ENCODE measurements around the gene USP11.

- TF ChIP-seq PRDM6 (tag by site-specific recombination; IDR thresholded peaks at IDR 0.05) = no peak
- no peak for TF ChIP-seq ZNF174 (tag by site-specific recombination; IDR thresholded peaks at IDR 0.05)
- TF ChIP-seq MYNN (tag by site-specific recombination; IDR thresholded peaks at IDR 0.05; ENCODE audit: borderline replicate concordance) = no peak
- TF ChIP-seq TCF7L2 (IDR thresholded peaks at IDR 0.05; ENCODE audit: borderline replicate concordance, low read depth, low read length) = no peak
- TF ChIP-seq ZNF274 (IDR thresholded peaks at IDR 0.05; ENCODE audit: low read length) = no peak
- no peak for TF ChIP-seq ZNF274 (tag by site-specific recombination; IDR thresholded peaks at IDR 0.05; ENCODE audit: borderline replicate concordance)
- TF ChIP-seq ZNF423 (tag by site-specific recombination; IDR thresholded peaks at IDR 0.05) = no peak
- no peak for TF ChIP-seq CTCF (tag by site-specific recombination; IDR thresholded peaks at IDR 0.05)
- no peak for TF ChIP-seq ZNF639 (tag by site-specific recombination; IDR thresholded peaks at IDR 0.05)
- TF ChIP-seq SP2 (tag by site-specific recombination; IDR thresholded peaks at IDR 0.05) = no peak
Measured at GRCh38 chrX:47198687-47199080, 34.1 kb upstream of the USP11 start.
